Measurements from ENCODE around the gene PCDHB4.
"Not testable (repeated sequence)": the region's sequence is repeated elsewhere in the genome, so short reads cannot be mapped to it uniquely, and the experiment has no call there.

PCDHB4 gene

DNA sequence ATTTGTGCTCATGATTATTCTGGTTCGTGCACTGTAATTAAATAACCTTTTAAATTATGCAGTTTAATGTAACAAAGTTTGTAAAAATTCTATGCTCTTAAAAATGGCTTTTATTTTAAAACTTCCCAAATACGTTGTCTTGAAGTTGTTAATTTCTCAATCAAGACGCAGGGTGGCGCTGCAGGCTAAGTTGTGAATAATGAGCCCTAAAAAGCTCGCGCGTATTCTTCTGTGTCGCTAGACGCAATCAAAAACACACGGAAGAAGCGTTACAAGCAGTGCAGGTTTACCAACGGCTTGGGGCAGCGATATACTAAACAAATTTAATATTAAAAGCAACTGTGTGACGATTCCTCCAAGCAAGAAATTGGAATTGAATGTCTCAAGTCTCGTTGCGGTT is at the start of gene PCDHB4:
Gene PCDHB4, plus strand, starts transcription at position 256 of the 400 bp plus-strand sequence. CDS start 181 bp downstream, outside the sequence.
- no peak for DNase-seq

DNA sequence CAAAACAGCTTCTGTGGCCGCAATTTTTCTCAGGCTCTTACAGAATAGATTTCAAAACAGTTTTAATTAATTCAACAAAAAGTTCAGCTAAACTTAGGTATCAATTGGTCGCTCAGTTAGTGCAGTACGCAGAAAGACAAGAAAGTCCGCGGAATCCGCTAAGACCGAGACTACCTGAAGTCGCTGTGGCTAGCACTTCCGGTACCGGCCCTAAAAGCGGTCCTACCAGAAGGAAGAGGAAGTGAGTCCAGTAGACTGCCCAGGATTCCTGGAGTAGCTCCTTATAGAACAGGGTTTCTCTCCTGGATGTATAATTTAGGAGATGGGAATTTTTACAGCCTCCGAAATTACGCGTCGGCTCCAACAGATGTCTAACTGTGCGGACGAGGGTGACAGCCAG is 43.8 kb upstream of the PCDHB4 start:
- DNase-seq, result no peak

DNA sequence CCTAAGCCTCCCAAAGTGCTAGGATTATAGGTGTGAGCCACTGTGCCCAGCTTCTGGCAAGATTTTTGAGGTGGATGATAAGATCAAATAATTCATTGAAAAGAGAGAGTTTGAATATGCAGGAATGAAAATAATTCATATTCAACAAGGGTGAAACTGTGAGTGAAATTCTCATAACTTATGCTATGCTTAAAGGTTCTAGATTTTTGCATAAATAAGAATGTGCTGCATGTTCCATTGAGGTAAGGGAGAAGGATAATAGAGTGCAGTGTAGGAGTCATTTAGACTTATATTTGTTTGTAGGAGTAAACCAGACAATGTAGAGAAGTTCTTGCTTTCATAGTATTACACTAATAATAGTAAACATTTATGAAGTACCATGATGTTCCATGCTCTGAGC is 39.4 kb upstream of the PCDHB4 start:
- no peak for DNase-seq

DNA sequence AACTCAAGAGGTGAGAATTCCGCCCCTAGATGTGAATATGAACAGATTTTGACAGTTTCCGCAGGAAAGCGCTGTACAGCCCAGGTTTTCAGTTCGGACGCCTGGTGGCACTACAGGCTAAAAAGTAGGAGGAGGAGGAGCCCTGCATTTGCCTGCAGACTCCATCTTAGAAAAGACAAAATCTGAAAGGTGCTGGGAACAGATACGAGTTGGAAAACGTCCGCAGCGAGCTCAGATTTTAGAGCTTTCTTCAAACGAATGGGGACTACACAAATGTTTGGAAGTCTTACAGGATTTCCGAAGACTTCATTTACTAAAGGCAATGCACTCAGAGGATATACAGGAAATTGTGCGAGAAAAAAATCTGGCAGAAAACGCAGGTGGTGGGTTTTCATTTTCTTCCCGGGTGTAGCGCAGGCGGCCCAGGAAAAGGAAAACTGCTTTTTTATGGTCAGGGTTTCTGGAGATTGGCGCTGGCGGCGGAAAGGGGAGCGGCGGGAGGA is 37.1 kb upstream of the PCDHB4 start:
- DNase-seq, result peak; percentile 35

DNA sequence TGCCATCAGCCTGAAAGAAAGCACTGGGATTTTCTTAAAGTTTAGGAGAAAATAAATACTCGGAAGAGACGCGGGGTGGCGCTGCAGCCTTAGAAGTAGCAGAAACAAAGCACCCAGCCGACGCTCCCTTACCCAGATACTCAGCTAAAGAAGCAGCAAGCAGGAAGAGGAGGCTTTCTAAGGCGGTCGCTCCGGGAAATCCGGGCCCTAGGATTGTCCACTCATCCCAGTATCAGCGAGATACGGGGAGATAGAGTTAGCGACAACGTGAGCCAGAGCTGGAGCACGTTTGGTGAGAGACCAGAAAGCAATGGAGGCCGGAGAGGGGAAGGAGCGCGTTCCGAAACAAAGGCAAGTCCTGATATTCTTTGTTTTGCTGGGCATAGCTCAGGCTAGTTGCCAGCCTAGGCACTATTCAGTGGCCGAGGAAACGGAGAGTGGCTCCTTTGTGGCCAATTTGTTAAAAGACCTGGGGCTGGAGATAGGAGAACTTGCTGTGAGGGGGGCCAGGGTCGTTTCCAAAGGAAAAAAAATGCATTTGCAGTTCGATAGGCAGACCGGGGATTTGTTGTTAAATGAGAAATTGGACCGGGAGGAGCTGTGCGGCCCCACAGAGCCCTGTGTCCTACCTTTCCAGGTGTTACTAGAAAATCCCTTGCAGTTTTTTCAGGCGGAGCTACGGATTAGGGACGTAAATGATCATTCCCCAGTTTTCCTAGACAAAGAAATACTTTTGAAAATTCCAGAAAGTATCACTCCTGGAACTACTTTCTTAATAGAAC is 26.9 kb upstream of the PCDHB4 start, which contains the start of gene PCDHB2:
Gene PCDHB2, plus strand, starts transcription at position 135 of the 782 bp plus-strand sequence. Its CDS starts 176 bp downstream, at position 311.
- peak; percentile 67 for DNase-seq

DNA sequence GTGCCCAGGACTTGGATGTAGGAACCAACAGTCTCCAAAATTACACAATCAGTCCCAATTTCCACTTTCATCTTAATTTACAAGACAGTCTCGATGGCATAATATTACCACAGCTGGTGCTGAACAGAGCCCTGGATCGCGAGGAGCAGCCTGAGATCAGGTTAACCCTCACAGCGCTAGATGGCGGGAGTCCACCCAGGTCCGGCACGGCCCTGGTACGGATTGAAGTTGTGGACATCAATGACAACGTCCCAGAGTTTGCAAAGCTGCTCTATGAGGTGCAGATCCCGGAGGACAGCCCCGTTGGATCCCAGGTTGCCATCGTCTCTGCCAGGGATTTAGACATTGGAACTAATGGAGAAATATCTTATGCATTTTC is 26.4 kb upstream of the PCDHB4 start:
- DNase-seq, result no peak

DNA sequence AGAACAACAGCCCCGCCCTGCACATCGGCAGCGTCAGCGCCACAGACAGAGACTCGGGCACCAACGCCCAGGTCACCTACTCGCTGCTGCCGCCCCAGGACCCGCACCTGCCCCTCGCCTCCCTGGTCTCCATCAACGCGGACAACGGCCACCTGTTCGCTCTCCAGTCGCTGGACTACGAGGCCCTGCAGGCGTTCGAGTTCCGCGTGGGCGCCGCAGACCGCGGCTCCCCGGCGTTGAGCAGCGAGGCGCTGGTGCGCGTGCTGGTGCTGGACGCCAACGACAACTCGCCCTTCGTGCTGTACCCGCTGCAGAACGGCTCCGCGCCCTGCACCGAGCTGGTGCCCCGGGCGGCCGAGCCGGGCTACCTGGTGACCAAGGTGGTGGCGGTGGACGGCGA is 25.4 kb upstream of the PCDHB4 start:
- DNase-seq, result not testable (repeated sequence)

DNA sequence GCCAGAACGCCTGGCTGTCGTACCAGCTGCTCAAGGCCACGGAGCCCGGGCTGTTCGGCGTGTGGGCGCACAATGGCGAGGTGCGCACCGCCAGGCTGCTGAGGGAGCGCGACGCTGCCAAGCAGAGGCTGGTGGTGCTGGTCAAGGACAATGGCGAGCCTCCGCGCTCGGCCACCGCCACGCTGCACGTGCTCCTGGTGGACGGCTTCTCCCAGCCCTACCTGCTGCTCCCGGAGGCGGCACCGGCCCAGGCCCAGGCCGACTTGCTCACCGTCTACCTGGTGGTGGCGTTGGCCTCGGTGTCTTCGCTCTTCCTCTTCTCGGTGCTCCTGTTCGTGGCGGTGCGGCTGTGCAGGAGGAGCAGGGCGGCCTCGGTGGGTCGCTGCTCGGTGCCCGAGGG is 25.0 kb upstream of the PCDHB4 start:
- not testable (repeated sequence) for DNase-seq

DNA sequence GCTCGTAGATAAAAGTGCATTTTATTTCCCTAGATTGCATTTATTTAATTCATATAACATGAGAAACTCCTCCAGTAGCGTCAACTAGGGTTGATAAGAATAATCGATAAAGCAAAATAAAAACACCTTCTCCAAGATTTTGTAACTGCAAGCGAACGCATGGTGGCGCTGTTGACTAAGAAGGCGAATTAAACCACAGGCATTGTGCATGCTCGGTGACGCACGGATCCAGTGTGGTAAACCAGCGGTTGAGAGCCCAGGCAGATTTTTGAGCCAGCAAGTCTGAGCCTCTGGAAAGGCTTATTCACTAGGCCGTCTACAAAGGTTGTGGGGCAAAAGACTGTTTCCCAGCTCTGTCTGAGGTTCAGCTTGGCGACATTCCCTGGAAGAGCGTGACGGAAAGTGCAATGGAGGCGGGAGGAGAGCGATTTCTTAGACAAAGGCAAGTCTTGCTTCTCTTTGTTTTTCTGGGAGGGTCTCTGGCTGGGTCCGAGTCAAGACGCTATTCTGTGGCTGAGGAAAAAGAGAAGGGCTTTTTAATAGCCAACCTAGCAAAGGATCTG is 21.3 kb upstream of the PCDHB4 start, which contains the start of gene PCDHB3:
Gene PCDHB3, plus strand, starts transcription at position 231 of the 563 bp plus-strand sequence. Its CDS starts 177 bp downstream, at position 408.
- DNase-seq, result peak; percentile 48

DNA sequence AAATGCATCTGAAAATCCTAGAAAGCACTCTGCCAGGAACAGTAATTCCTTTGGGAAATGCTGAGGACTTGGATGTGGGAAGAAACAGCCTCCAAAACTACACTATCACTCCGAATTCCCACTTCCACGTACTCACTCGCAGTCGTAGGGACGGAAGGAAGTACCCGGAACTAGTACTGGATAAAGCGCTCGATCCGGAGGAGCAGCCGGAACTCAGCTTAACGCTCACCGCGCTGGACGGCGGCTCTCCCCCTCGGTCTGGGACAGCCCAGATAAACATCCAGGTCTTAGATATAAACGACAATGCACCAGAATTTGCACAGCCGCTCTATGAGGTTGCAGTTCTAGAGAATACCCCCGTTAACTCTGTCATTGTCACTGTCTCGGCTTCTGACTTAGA is 20.6 kb upstream of the PCDHB4 start:
- no peak for DNase-seq

DNA sequence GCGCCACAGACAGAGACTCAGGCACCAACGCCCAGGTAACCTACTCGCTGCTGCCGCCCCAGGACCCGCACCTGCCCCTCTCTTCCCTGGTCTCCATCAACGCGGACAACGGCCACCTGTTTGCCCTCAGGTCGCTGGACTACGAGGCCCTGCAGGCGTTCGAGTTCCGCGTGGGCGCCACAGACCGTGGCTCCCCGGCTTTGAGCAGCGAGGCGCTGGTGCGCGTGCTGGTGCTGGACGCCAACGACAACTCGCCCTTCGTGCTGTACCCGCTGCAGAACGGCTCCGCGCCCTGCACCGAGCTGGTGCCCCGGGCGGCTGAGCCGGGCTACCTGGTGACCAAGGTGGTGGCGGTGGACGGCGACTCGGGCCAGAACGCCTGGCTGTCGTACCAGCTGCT is 19.5 kb upstream of the PCDHB4 start:
- not testable (repeated sequence) for DNase-seq

DNA sequence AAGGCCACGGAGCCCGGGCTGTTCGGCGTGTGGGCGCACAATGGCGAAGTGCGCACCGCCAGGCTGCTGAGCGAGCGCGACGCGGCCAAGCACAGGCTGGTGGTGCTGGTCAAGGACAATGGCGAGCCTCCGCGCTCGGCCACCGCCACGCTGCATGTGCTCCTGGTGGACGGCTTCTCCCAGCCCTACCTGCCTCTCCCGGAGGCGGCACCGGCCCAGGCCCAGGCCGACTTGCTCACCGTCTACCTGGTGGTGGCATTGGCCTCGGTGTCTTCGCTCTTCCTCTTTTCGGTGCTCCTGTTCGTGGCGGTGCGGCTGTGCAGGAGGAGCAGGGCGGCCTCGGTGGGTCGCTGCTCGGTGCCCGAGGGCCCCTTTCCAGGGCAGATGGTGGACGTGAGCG is 19.1 kb upstream of the PCDHB4 start:
- not testable (repeated sequence) for DNase-seq

DNA sequence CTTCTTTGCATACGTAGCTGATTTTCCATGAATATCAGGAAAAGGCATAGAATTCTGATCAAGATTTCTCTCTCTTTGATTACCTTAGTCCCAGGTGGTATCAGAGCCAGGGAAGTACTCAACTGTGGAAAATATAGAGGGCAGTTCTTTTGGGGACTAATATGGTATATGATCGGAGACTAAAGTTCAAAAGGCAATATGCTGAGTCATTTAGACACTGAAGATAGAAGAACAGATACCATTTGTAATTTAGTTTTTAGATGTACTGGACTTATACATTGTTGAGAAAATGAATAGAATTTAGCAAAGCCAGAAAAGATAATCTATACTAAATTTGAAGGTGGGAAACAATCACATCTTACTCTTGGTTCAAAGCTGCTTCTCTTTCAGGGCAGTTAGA is 16.3 kb upstream of the PCDHB4 start:
- no peak for DNase-seq

DNA sequence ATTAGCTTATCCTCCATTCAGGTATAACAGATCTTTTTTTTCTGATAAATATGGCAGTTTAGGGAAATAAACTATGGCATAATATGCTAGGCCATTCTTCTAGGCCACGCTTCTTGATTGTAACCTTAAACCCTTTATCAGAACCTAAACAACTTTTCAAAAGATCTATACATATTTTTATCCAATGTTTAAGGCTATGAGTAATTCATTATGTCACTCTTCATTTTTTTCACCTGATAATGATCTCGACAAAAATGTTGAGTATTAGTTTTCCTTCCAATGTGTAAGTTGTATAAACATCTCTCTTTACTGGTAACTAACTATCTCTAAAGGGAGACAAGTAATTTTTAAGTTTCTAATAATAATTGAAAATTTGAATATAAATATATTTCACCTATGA is 2.4 kb upstream of the PCDHB4 start:
- no peak for DNase-seq

DNA sequence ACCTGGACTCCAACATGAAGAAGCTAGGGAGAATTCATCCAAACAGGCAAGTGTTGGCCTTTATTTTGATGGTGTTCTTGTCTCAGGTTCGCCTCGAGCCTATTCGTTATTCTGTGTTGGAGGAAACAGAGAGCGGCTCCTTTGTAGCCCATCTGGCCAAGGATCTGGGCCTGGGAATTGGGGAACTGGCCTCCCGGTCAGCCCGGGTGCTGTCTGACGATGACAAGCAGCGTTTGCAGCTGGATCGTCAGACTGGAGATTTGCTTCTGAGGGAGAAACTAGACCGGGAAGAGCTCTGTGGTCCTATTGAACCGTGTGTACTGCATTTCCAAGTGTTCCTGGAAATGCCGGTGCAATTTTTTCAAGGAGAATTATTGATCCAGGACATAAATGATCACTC is 367 bp downstream of the PCDHB4 start:
- DNase-seq, result no peak

DNA sequence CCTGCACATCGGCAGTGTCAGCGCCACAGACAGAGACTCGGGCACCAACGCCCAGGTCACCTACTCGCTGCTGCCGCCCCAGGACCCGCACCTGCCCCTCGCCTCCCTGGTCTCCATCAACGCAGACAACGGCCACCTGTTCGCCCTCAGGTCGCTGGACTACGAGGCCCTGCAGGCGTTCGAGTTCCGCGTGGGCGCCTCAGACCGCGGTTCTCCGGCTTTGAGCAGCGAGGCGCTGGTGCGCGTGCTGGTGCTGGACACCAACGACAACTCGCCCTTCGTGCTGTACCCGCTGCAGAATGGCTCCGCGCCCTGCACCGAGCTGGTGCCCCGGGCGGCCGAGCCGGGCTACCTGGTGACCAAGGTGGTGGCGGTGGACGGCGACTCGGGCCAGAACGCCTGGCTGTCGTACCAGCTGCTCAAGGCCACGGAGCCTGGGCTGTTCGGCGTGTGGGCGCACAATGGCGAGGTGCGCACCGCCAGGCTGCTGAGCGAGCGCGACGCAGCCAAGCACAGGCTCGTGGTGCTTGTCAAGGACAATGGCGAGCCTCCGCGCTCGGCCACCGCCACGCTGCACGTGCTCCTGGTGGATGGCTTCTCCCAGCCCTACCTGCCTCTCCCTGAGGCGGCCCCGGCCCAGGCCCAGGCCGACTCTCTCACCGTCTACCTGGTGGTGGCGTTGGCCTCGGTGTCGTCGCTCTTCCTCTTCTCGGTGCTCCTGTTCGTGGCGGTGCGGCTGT is 1.9 kb downstream of the PCDHB4 start:
- not testable (repeated sequence) for DNase-seq

DNA sequence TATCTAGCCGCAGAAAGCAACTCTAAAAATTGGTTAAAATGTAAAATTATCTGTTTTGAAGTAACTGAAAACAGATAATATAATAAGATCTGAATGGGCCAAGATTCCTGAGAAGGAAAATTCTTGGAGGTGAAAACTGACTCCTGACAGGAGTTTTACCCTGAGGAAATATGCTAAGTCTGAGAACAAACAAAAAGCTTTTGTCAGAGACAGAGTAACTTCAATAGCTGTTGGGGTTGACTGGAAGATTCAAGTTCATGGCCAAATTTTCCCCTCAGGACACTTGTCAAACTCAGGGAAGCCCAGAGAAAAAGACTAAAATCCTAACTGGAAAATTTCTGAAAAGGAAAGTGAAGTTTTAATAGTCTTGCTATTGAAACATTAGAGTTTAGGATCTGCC is 5.7 kb downstream of the PCDHB4 start:
- DNase-seq, result no peak

DNA sequence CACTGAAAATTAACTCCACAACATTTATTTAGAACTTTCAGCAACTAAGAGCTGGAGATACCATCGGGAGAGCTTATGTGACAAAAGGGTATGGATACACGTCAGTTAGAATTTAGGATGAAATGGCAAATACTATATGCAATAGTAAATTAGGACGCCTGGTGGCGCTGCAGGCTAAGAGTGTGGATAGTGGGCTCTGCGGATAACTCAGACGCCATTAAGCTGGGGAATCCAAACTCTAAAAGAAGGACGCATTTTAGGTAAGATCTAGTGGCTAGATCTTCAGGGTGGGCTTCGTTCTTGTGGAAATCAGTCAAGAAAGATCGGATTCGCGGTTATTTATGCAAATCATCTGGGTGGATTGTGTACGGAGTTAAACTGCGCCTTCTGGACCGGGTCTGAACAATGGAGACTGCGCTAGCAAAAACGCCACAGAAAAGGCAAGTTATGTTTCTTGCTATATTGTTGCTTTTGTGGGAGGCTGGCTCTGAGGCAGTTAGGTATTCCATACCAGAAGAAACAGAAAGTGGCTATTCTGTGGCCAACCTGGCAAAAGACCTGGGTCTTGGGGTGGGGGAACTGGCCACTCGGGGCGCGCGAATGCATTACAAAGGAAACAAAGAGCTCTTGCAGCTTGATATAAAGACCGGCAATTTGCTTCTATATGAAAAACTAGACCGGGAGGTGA is 13.6 kb downstream of the PCDHB4 start, which contains the start of gene PCDHB5:
Gene PCDHB5, plus strand, starts transcription at position 177 of the 688 bp plus-strand sequence. Its CDS starts 229 bp downstream, at position 406.
- DNase-seq, result peak; percentile 13

DNA sequence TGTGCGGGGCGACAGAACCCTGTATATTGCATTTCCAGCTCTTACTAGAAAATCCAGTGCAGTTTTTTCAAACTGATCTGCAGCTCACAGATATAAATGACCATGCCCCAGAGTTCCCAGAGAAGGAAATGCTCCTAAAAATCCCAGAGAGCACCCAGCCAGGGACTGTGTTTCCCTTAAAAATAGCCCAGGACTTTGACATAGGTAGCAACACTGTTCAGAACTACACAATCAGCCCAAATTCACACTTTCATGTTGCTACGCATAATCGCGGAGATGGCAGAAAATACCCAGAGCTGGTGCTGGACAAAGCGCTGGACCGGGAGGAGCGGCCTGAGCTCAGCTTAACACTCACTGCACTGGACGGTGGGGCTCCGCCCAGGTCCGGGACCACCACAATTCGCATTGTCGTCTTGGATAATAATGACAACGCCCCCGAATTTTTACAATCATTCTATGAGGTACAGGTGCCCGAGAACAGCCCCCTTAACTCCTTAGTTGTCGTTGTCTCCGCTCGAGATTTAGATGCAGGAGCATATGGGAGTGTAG is 14.2 kb downstream of the PCDHB4 start:
- DNase-seq, result no peak

DNA sequence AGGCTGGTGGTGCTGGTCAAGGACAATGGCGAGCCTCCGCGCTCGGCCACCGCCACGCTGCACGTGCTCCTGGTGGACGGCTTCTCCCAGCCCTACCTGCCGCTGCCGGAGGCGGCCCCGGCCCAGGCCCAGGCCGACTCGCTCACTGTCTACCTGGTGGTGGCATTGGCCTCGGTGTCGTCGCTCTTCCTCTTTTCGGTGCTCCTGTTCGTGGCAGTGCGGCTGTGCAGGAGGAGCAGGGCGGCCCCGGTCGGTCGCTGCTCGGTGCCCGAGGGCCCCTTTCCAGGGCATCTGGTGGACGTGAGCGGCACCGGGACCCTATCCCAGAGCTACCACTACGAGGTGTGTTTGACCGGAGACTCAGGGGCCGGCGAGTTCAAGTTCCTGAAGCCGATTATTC is 15.7 kb downstream of the PCDHB4 start:
- not testable (repeated sequence) for DNase-seq

DNA sequence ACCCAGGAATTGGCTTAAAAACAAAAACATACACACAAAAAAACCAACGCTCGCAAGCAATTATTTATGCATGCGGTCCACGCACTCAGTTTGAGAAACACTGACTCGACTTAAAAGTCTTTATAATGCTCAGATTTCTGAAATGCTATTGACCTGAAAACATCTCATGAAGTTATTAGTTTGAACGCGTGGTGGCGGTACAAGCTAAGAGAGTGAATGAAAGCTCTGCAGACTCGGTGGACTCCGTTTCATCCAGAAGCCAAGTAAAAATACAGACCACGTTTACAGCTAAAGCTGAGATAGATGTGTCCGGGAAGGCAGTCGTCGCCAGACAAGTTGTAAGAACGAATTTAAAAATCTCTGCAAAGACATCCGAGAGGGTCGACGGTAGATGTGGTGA is 28.2 kb downstream of the PCDHB4 start, which contains the start of gene PCDHB6:
Gene PCDHB6, plus strand, starts transcription at position 246 of the 400 bp plus-strand sequence. CDS start 201 bp downstream, outside the sequence.
- DNase-seq, result peak; percentile 1
